NCI-H1417 treated with DMSO at 0.1 percent for 48 hours (cell line): ENCODE results near the gene ACTN1.

Source experiments
- DNase-seq: peaks from one replicate; lab custom pipeline; 2025; lab: John Stamatoyannopoulos, UW

Gene ACTN1

DNA sequence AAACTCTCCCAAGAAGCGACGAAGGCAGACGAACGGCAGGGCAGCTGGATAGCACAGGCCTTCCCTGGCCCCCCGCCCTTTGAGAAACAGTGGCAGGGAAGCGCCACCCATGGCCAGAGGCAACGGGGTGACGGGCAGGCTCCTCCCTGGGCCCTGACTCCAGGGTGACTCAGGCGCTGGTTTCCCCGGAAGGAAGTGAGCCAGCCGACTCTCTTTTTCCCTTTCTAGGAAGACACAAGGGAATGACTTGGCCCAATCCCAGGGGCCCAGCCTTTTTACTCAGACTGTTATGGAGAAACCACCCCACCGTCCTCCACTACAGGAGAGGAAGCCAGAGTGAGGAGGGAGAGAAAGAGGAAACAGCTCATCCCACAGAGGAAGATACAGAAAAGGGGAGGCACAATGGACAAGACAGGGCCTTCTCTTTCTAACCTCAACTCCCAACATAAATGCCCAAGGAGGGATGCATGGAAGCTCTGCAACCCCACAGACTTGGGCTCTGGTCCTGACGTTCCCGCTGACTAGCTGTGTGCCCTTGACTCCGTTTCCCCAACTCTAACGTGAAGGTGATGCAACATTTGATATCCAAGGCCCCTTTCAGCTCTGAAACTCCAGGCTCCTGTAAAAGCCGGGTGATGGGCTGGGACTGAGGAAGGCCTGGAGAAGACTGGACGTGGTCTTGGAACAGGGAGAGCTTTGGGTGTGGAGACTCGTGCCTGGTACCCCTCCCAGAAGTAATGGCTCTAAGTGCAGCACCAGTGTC is 27.9 kb downstream of the ACTN1 start:
- DNase-seq, result no peak

DNA sequence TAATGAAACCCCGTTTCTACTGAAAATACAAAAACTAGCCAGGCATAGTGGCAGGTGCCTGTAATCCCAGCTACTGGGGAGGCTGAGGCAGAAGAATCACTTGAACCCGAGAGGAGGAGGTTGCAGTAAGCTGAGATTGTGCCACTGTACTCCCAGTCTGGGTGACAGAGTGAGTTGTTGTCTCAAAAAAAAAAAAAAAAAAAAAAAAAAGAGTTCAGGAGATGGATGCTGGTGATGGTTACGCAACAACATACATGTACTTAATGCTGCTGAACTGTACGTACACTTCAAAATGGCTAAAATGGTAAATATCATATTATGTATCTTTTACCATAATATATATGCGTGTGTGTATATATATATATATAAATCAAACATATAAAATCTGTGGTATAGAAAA is 29.0 kb downstream of the ACTN1 start:
- no peak for DNase-seq

DNA sequence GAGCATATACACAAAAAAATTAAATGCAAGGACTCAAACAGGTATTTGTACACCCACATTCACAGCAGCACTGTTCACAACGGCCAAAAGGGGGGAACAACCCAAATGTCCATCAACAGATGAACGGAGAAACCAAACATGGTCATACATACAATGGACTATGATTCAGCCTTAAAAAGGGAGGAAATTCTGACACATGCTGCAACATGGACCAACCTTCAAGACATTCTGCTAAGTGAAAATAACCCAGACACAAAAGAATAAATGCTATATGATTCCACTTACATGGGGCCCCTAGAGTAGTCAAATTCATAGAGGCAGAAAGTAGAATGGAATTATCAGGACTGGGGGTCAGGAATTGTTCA is 29.5 kb downstream of the ACTN1 start:
- DNase-seq, result no peak

DNA sequence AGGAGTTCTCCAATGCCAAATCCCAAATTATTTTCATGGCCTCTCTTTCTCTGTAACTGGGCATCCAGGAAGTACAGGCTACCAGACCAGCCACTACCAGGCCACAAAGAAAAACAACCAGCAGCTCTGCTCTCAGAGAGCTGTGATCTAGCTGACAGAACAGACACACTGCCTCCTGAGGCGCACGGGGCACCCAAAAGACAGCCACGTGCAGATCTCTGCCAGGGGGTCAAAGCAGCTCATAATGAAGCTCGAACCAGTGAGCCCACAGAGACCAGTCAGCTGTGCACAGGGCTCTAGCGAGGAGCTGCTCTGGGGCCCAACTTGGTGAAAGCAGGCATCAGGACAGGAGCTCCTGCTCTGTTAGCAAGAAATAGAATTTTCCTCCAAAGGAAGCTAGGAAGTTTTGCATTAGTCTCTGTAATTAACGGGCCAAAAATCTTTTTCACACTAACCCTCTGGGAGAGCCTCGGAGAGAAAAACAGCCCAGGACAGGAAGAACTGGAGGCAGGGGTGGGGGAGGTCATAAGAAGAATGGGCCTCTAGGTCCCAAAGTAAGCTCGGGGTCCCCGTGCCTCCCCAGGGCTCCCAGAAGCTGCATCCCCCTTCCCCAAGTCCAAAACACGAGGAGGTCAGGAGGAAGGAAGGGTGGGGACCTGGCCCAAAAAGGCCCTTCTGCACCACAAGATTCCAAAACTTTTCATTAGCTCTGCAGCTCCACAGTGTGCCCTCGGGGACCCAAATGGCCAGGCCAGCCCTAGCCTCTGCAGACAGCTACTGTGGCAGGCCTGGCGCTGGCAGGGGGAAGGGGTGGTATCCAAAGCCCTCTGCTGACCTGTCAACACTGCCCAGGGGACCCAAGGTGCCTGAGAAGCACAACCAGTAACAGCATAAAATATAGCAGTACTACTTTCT is 30.2 kb downstream of the ACTN1 start:
- DNase-seq, result no peak

DNA sequence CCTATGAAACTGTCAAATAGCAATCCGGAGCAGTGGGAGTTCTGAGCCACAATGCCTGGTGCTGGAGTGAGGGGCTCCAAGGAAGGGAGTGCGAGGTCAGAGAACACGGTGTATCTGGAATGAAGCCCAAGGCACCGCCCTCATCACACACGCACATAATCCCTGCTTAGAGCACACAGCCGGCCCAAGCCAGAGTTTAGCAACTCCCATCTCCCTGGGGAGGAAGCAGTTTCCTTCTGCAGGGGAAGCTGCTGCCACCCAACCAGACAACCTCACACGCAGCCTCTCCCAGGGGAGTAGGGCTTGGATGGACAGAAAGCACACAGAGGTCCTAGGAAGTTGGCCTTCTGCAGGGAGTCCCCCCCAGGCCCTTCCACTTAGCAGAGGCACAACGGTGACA is 31.3 kb downstream of the ACTN1 start:
- no peak for DNase-seq

DNA sequence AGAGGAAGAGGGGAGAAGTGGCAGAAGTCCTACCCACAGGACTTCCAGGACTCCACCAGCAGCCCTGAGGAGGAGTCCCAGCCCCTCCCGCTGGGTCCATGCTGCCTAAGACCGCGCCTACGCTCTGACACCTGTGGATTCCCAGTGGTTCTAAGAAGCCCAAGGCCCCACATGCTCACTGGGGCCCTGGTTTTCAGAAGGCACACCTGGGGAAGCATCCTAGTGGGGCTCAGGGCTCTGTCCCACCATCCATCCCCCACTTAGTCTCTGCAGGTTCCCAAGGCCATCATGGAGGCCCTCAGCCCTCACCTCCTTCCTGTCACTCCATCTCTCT is 32.6 kb downstream of the ACTN1 start:
- no peak for DNase-seq

DNA sequence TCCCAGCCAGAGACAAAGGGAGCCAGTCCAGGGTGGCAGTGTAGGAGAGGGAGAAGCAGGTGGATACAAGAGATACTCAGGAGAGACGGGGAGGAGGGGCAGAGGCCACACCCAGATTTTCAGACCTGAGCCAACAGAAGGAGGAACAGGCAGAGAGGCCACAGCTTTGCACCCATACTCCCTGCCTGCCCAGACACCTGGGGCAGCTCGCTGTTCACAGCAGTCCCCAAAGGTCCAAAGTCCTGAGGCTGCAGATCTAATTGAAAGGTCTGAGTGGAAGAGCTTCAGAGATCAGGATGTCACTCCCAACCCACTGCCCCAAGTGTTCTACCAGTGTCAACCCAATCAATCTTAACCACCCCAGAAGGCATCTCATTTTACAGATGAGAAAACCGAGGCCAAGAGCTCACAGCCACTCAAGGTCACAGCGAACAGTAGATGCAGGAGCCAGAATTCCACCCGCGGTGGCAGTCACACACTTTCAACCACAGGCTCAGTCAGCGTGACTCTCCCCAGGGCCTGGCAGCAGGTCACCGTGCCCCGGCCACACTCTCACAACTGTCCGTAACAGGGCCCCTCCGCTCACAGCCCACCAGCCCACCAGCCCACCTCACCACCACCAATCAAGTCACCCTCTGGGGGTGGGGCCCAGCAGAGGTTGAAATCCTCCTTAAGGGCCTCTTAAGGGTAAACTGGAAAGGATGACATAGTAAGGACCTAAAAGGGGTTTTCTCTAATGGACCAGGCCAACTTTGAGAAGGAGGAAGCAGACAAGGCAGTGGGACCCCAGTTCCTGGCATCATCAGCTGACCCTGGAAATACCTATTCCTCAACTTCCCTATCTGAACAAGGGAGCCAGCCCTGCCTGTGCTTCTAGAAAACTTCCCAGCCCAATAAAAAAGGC is 33.3 kb downstream of the ACTN1 start:
- no peak for DNase-seq

DNA sequence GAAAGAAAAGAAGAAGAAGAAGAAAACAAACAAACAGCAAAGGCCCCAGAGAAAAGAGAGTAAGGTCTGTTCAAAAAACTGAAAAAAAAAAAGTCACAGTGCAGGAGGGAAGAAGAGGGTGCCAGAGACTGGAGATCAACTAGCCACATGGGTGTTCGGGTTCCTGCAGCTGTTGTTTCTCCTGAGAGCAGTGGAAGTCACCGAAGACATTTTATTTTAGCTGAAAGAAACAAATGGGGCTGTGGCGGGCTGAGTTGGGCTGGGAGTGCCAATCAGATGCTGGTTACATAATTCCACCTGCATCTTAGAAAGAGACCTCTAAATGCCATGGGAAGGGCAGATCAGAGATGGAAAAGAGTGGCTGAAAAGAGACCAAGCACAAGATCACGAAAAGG is 33.9 kb downstream of the ACTN1 start:
- no peak for DNase-seq

DNA sequence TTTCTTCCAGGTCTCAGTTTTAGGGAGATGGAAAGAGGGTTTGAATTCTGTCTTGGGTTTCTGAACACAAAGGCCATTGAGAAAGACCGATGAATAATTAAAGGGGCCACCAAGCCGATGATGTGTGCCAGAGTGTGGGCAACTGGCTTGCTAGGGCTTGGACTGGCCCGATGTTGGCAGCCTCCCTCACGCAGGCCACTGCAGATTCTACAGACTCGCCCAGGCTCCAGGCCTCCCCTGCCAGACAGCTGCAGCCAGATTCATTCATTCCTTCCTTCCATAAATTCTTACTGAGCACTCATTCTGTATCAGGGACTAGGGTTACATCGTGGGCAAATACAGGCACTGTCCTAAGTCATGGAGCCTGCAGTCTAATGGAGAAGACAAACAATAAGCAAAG is 34.9 kb downstream of the ACTN1 start:
- no peak for DNase-seq

DNA sequence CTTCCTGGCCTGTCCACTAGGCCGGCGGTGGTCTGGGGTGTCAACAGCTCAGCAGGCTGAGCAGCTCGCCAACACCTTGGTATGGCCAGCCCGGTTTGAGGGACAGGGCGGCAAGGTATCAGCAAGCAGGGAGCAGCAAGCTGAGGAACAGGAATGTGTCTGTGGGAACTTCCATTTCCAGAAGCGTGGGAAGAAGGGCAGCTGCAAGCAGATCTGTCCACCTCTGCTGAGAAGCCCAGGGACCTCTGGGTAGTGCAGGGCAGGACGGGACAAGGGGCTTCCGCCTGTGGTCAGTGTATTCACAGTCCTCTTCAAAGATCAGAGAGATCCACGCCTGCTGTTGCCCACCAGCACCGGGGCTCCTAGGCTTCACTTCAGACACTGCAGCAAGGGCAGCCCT is 36.0 kb downstream of the ACTN1 start:
- DNase-seq, result no peak

DNA sequence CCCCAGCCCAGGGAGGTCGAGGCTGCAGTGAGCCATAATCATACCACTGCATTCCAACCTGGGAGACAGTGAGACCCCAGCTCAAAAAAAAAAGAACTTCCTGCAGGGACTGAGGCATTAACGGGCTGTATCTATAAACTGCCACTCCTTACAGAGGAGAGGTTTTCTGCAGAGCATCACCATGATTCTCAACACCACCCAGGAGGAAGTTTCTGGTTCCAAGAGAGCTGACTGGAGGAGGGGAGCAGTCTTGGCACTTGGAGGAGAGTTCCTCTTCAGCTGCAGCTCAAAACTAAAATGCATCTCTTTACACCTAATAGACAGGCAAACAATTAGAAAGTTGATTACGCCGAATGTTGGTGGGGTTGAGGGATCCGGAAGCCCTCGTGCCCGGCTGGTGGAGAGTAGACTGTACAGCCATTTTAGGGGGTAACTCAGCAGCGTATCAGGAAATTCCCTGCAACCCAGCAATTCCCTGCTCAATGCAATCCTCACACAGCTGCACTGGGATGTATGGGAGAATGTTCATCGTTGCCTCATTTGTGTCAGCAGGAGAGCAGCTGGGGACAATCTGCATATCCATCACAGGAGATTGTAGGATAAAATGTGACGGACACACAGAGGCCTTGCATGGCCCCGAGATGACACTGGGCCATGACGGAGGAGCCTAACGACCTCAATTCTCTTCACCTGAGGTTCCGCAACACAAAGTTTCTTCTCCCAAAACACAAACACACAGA is 36.6 kb downstream of the ACTN1 start:
- DNase-seq, result no peak

DNA sequence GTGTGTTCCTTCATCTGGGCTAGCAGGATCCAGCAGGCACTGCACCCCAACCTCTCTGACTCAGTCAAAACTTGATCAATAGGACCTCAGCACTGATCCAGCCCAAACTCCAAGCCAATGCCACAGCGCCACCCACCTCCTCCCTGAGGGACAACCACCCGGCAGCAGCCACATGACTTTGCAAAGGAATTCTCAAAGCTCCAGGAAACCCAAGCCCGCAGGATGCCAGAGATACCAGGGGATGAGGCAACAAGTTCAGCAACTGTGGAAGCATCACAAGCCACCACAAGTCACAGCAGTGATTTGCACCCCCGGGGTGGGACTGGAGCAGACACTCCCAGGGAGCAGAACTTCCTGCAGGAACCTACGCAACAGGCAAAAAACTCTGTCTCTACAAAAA is 37.3 kb downstream of the ACTN1 start:
- no peak for DNase-seq

DNA sequence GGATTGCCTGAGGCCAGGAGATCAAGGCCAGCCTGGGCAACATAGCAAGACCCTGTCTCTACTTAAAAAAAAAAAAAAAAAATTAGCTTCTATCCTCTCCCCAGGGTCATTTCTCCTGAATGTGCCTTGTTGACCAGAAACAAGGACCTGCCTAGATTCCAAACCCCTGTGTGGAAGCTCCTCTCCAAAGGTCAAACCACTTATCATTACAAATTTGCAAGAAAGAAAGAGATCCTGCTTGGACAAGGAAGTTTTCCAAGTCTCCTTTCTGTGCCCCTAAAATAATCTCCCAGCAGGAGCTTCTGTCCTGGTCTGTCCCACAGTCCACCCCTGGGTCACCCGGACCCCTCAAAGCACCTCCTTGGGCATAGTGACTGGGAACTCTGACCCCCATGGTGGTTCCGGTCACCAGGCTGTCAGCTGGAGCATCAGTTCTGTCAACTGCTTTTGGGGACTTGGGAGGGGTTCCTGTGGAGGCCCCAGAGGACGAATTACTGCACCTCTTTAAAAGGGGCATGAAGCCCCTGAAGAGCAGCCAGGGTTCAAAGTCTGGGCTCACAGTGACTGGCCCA is 38.4 kb downstream of the ACTN1 start:
- no peak for DNase-seq

DNA sequence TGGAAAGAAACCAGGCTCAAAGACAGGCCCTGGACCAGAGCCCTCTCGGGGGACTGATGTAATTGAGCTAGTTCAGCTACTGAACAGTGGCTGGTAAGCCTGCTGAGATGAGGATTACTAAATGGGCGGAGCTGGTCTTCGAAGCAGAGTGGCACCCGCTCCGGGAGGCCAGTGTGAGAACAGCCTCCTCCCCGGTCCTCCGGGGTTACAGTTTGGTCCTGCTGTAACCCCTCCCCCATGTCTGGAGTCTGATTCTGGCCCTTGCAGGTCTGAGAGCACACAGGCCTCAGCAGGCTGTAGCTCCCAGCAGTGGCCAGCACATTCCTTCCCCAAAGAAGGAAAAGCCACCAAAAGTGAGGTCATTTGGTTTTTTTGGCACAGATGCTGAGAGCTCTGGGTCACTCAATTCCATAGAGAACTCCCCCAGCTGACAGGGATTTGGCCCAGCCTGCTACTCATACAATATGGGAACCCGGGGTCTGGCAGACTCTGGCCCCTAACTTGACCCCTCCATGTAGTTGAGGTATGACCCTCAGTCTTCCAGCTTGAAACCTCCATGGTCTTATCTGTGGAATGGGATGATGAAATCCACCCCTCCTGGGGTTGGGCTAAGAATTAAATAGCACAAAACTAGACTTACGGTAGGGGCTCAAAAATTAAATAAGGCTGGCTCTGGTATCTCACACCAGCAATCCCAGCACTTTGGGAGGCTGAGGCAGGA is 39.0 kb downstream of the ACTN1 start:
- no peak for DNase-seq

DNA sequence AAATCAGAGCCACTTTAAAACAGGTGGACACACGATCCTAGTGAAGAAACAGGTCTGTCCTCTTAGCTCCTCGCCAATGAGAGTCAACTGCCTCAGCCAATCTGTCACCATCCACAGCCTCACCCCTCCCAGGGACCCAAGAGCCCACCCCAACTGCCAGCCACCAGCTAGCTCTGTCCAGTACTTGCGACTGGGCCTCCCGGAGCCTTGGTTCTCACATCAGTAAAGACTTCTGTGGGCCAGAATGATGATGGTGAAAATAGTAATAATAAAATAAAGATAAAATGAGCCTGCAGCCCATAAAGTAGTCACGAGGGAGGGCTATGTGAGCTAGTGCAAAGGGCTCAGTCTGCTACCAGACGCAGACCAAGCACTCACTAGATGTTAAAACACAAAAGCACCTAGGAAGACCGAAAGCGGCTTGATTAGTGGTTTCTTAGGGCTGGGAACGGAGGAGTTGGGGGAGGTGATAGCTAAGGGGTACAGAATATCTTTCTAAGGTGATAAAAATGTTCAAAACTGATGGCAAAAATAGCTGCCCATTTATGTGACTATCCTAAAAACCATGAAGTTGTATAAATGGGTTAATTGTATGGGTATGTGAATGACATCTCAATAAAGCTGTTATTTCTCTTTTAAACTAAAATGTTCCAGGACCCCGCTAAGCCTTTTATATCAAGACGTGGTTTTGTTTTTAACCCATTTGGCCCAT is 39.8 kb downstream of the ACTN1 start:
- DNase-seq, result no peak

DNA sequence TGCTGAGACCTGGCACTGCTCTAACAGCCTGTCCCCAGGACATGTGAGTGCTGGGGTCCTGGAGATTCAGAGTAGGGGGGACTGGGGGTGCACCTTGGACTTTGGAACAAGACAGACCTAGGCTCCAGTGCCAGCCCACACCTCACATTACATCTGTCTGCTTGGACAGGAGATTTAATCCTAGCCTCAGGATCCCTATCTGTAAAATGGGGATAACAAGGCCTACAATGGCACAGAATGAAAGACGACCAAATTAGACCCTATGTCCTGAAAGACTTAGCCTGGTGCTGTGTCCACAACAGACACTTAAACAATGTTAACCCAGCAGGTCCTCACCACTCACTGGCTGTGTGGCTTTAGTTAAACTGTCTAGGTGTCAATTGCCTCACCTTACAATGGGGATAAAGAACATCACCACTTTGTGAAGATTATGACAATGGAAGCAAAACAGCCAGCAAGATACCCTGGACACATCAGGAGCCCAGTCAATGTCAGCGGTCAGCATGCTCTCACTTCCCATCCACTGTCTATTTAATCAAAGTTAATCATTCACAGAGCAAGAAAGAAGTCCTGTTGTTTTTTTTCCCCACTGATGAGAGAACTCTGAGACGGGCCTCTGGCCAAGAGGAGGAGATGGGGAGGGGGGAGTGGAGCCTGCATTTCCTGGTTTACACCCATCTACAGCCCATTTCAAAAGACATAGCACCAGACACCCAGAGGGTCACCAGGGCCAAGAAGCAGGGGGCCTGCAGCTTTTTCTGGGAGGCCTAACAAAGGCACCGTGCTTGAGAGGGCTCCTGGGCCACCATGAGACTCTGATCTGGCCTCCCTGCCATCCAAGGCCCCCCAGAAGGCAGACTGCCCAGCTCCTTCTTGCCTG is 40.6 kb downstream of the ACTN1 start:
- no peak for DNase-seq

DNA sequence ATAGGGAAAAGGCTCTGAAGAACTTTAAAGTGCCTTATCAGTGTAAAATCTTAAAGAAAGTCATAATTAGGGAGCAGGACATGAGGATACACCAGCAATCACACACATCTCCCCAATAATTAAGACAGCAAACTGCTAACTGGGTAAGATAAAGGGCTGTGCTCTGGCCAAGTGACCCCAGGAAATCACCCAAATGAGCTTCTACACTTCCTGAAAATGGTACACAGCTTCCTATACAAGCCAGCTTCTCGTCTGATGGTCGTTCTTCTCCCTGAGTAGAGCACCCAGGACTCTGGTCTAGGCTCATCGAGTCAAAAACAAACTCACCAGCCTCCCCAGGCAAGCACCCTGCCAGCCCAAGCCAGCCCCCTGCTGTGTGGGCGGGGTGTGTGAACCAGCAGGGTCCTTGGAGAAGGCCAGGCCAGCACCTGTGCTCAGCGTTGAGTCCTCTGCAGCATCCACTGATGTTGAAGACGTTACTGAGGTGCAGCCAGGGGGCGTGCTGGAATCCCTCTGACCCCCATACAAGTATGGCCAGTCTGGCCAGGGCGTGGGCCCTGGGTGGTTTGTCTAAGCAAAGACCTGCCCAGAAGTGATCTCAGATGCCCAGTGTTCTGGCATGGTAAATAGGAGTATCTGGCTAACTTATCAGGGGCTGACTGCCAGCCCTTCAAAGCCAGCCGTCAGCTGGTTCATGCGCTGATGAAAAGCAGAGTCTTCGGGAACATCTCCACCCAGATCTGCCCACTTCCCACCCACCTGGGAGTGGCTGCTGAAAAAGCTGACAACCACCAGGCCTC is 41.4 kb downstream of the ACTN1 start:
- DNase-seq, result no peak

DNA sequence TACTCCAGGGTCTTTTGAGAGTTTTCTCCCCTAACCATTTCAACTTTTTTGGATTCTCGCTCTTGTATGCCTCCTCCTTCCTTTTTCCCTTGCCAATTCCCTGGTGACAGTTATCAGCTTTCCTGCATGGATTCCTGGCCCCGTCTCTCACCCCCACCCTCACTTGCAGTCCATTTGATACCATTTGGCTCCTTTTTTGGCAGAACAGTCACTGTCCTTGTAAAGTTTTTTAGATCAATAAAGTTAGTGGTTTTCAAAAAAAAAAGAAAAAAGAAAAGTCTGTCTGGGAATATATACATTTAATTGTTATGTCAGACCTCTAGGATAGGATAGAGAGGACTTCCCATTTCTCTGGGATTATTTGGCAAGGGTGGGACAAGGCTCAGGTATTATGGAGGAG is 42.1 kb downstream of the ACTN1 start:
- no peak for DNase-seq
